ENCODE results near the gene SMARCB1. TPM values are rescaled to one million over a fixed set of nuclear protein-coding genes. Genes with fewer than 3 reads are reported as not detected.

The SMARCB1 gene
- polyA plus RNA-seq, 1 donor (not counting 4 experiments of a cell fraction or from before 2014, with no cell fraction given): 95.2 TPM

DNA sequence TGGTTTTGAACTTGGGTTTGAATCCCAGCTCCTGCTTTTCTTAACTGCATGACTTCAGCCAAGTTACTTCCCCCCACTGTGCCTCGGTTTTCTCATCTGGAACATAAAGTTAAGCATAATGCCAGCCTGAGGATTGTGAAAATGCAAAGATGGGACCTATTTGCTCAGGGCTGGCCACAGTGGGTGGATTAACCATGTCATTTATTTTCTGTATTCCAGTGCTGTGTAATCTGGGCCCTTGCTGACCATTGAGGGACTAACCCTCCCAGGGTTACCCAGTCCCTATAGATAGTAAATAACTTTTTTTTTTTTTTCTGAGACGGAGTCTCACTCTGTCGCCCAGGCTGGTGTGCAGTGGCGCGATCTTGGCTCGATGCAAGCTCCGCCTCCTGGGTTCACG is 31.1 kb upstream of the SMARCB1 start:
- no peaks in the 10 kb centered on the region for H3K36me3 ChIP-seq (ENCODE audit: control insufficient read depth in 2 of 2, extremely low read depth in 1 of 2, insufficient read depth in 2 of 2, low read length in 2 of 2)
- DNase-seq (ENCODE audit: low read depth, low spot score): no peak
- no peak overlapping the region for H3K9ac ChIP-seq (ENCODE audit: control insufficient read depth, extremely low read depth, insufficient read depth, low read length)
- H3K4me1 ChIP-seq (ENCODE audit: control insufficient read depth, extremely low read depth, insufficient read depth, low read length): peaks cover 3% of the 10 kb centered on the region
- no peak overlapping the region for H3K4me3 ChIP-seq (ENCODE audit: control insufficient read depth in 2 of 3, extremely low read depth in 1 of 3, insufficient read depth in 2 of 3, low read depth in 1 of 3, low read length in 3 of 3)
- no peak for FAIRE-seq
- H3K27ac ChIP-seq (ENCODE audit: control insufficient read depth, insufficient read depth, low read length): no peak overlapping the region
- no peak overlapping the region for H3K4me2 ChIP-seq (ENCODE audit: control insufficient read depth, extremely low read depth, insufficient read depth, low read depth, low read length)
- H3K27me3 ChIP-seq (ENCODE audit: control insufficient read depth, extremely low read depth, insufficient read depth, low read length): no peaks in the 10 kb centered on the region
- no peaks in the 10 kb centered on the region for H3K79me2 ChIP-seq (ENCODE audit: control insufficient read depth, insufficient read depth, low read length)
- TF ChIP-seq, protein P1, sequence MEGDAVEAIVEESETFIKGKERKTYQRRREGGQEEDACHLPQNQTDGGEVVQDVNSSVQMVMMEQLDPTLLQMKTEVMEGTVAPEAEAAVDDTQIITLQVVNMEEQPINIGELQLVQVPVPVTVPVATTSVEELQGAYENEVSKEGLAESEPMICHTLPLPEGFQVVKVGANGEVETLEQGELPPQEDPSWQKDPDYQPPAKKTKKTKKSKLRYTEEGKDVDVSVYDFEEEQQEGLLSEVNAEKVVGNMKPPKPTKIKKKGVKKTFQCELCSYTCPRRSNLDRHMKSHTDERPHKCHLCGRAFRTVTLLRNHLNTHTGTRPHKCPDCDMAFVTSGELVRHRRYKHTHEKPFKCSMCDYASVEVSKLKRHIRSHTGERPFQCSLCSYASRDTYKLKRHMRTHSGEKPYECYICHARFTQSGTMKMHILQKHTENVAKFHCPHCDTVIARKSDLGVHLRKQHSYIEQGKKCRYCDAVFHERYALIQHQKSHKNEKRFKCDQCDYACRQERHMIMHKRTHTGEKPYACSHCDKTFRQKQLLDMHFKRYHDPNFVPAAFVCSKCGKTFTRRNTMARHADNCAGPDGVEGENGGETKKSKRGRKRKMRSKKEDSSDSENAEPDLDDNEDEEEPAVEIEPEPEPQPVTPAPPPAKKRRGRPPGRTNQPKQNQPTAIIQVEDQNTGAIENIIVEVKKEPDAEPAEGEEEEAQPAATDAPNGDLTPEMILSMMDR (optimal IDR thresholded peaks at IDR 0.05 in 1 of 3, IDR thresholded peaks at IDR 0.05 in 1 of 3, conservative IDR thresholded peaks at IDR 0.05 in 1 of 3; ENCODE audit: extremely low read depth in 1 of 3, insufficient read depth in 2 of 3, low read length in 3 of 3): no peak
- no peak for TF ChIP-seq EZH2 (IDR thresholded peaks at IDR 0.05; ENCODE audit: low read length)
- no peaks in the 10 kb centered on the region for H4K20me1 ChIP-seq (ENCODE audit: control insufficient read depth, extremely low read depth, insufficient read depth, low read length)
- no peaks in the 10 kb centered on the region for H3K9me1 ChIP-seq (ENCODE audit: control insufficient read depth, extremely low read depth, insufficient read depth, low read length)
- H3K9me3 ChIP-seq (ENCODE audit: control insufficient read depth, low read depth, low read length): no peaks in the 10 kb centered on the region
- dilution Hi-C loops (cut with MboI; ENCODE audit: extremely low pct_ligation_motif_present, low sequenced_read_pairs): no loop called here
- no peak overlapping the region for H2AFZ ChIP-seq (ENCODE audit: control insufficient read depth, low read length)

DNA sequence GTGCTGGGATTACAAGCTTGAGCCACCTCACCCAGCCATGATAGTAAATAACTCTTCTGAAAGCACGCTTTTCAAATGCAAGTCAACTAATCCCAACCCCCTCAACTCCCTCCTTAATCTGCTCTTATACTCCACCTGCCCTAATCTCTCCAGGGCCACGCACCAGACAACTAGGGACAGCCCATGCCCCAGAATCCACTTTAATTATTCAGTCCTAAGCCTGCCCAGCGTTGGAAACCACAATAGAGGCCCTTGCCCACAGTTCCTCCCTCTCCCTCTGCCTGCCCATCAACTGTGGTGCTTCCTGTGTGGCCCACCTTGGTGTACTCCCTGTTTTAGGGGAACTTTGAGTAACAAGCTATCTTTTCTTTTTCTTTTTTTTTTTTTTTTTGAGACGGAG is 29.9 kb upstream of the SMARCB1 start:
- Histone ChIP-seq H3K36me3 (ENCODE audit: control insufficient read depth in 2 of 2, extremely low read depth in 1 of 2, insufficient read depth in 2 of 2, low read length in 2 of 2) (no peaks in the 10 kb centered on the region), H3K4me1 (ENCODE audit: control insufficient read depth, extremely low read depth, insufficient read depth, low read length) (no peaks in the 10 kb centered on the region), H3K9me3 (ENCODE audit: control insufficient read depth, low read depth, low read length) (no peaks in the 10 kb centered on the region), H3K9ac (ENCODE audit: control insufficient read depth, extremely low read depth, insufficient read depth, low read length) (no peak overlapping the region), H2AFZ (ENCODE audit: control insufficient read depth, low read length) (no peak overlapping the region), H3K79me2 (ENCODE audit: control insufficient read depth, insufficient read depth, low read length) (no peaks in the 10 kb centered on the region), H3K4me2 (ENCODE audit: control insufficient read depth, extremely low read depth, insufficient read depth, low read depth, low read length) (no peak overlapping the region), H3K27me3 (ENCODE audit: control insufficient read depth, extremely low read depth, insufficient read depth, low read length) (no peaks in the 10 kb centered on the region), H4K20me1 (ENCODE audit: control insufficient read depth, extremely low read depth, insufficient read depth, low read length) (no peaks in the 10 kb centered on the region), H3K9me1 (ENCODE audit: control insufficient read depth, extremely low read depth, insufficient read depth, low read length) (no peaks in the 10 kb centered on the region), H3K4me3 (ENCODE audit: control insufficient read depth in 2 of 3, extremely low read depth in 1 of 3, insufficient read depth in 2 of 3, low read depth in 1 of 3, low read length in 3 of 3) (no peak overlapping the region), H3K27ac (ENCODE audit: control insufficient read depth, insufficient read depth, low read length) (no peak overlapping the region)
- DNase-seq (ENCODE audit: low read depth, low spot score): no peak
- dilution Hi-C loops (cut with MboI; ENCODE audit: extremely low pct_ligation_motif_present, low sequenced_read_pairs): no loop called here
- FAIRE-seq: no peak
- TF ChIP-seq EZH2 (IDR thresholded peaks at IDR 0.05; ENCODE audit: low read length): no peak
- TF ChIP-seq, protein P1 (optimal IDR thresholded peaks at IDR 0.05 in 1 of 3, IDR thresholded peaks at IDR 0.05 in 1 of 3, conservative IDR thresholded peaks at IDR 0.05 in 1 of 3; ENCODE audit: extremely low read depth in 1 of 3, insufficient read depth in 2 of 3, low read length in 3 of 3): no peak

Data from keratinocyte (primary cell).